ENCODE measurements around the gene ATP6V0C.
"Not testable (repeated sequence)": the region's sequence is repeated elsewhere in the genome, so short reads cannot be mapped to it uniquely, and the experiment has no call there.

The ATP6V0C gene

GRCh38 chr16:2475413-2476344 is 38.1 kb upstream of the ATP6V0C start:
- DNase-seq = no peak

GRCh38 chr16:2476345-2476720 is 37.4 kb upstream of the ATP6V0C start:
- DNase-seq = no peak

- no peak for DNase-seq
These were observed 37.0 kb upstream of the ATP6V0C start for GRCh38 chr16:2476741-2477140.

- no peak for DNase-seq
These were observed 36.4 kb upstream of the ATP6V0C start for GRCh38 chr16:2477327-2477726.

GRCh38 chr16:2478279-2478678 is 35.5 kb upstream of the ATP6V0C start:
- no peak for DNase-seq

GRCh38 chr16:2479996-2480395 is 33.8 kb upstream of the ATP6V0C start:
- DNase-seq = not testable (repeated sequence)

GRCh38 chr16:2480948-2481347 is 32.8 kb upstream of the ATP6V0C start:
- DNase-seq = no peak

- no peak for DNase-seq
These were observed 32.1 kb upstream of the ATP6V0C start for GRCh38 chr16:2481676-2482075.

- DNase-seq = no peak
These were observed 31.5 kb upstream of the ATP6V0C start for GRCh38 chr16:2482249-2482648.

GRCh38 chr16:2482708-2483534 is 30.8 kb upstream of the ATP6V0C start:
- DNase-seq = no peak

- DNase-seq = no peak
These were observed 29.5 kb upstream of the ATP6V0C start for GRCh38 chr16:2483939-2484897.

- DNase-seq = no peak
These were observed 28.7 kb upstream of the ATP6V0C start for GRCh38 chr16:2484898-2485508.

- DNase-seq = no peak
These were observed 27.8 kb upstream of the ATP6V0C start for GRCh38 chr16:2485811-2486507.

GRCh38 chr16:2486645-2487516 is 26.9 kb upstream of the ATP6V0C start:
- DNase-seq = no peak

- no peak for DNase-seq
These were observed 26.3 kb upstream of the ATP6V0C start for GRCh38 chr16:2487517-2487842.

- DNase-seq = no peak
These were observed 25.7 kb upstream of the ATP6V0C start for GRCh38 chr16:2487903-2488531.

GRCh38 chr16:2489581-2489980 is 24.2 kb upstream of the ATP6V0C start:
- no peak for DNase-seq

- DNase-seq = no peak
These were observed 23.3 kb upstream of the ATP6V0C start for GRCh38 chr16:2490190-2491105.

GRCh38 chr16:2492292-2492691 is 21.5 kb upstream of the ATP6V0C start:
- DNase-seq = no peak
